Measurements from ENCODE around the gene MEN1. TPM values are rescaled to one million over a fixed set of nuclear protein-coding genes. Genes with fewer than 3 reads are reported as not detected.

The MEN1 gene
- total and polyA plus RNA-seq, 2 of the 13 experiments (the other 11 are each of a cell fraction or from before 2014, with no cell fraction given), result 20.5 to 27.3 TPM

- 0 out of 2 replicates have a peak, but pooled peaks have one; percentile 22 for TF ChIP-seq ZFY (CRISPR knock-in tag; IDR thresholded peaks at IDR 0.05)
- no peak for TF ChIP-seq RARG (CRISPR knock-in tag; IDR thresholded peaks at IDR 0.05; ENCODE audit: low read depth)
- TF ChIP-seq CCAR2 (optimal IDR thresholded peaks at IDR 0.05; ENCODE audit: low read depth, low read length), result peak; percentile 11
- TF ChIP-seq HDAC1 (CRISPR knock-in tag; IDR thresholded peaks at IDR 0.05), result no peak
These were observed 47.5 kb downstream of the MEN1 start (continued) for GRCh38 chr11:64762674-64763525.

- Histone ChIP-seq H3K4me1 (ENCODE audit: insufficient read depth, low read length) (peaks cover 27% of the 10 kb centered on the region), H2AFZ (ENCODE audit: low read length) (no peak overlapping the region), H3K9ac (ENCODE audit: insufficient read depth, low read depth, low read length) (no peak overlapping the region), H3K79me2 (ENCODE audit: insufficient read depth, low read length) (peaks cover 3% of the 10 kb centered on the region), H3K27ac (ENCODE audit: extremely low read length, insufficient read depth, low read length) (no peak overlapping the region), H3K27me3 (ENCODE audit: control insufficient read depth in 1 of 2, insufficient read depth in 2 of 2, low read length in 2 of 2) (peaks cover 0 to 4% of the 10 kb centered on the region in 2 experiments; a peak in 1 of 5 replicates), H3K4me2 (ENCODE audit: low read depth, low read length) (no peak overlapping the region), H3K36me3 (replicated peaks in 1 of 2; ENCODE audit: control insufficient read depth in 1 of 2, insufficient read depth in 2 of 2, low read length in 2 of 2) (peaks cover 22 to 38% of the 10 kb centered on the region in 2 experiments), H3K4me3 (replicated peaks in 1 of 3; ENCODE audit: insufficient read depth in 1 of 3, low read depth in 2 of 3, low read length in 3 of 3) (no peak overlapping the region), H4K20me1 (ENCODE audit: insufficient read depth, low read length) (peaks cover 43% of the 10 kb centered on the region), H3K9me3 (ENCODE audit: low read length) (no peaks in the 10 kb centered on the region)
- in situ Hi-C loops (cut with HindIII; ENCODE audit: extremely low pct_ligation_motif_present, low pct_unique_long_range_greater_than_20kb) (no loop called here), intact Hi-C loops (cut with micrococcal nuclease; ENCODE audit: unreplicated experiment) (no loop called here)
- no peak for ATAC-seq
- no peak for DNase-seq (ENCODE audit: low spot score)
- ChIA-PET POLR2A (interaction anchor here (1.4 to 3.8 kb wide), 2 partner anchors 16 to 59 kb away, joined by 3 to 23 read pairs; partner anchors contain the start of gene SF1), CTCF (ENCODE audit: low intra/inter-chr PET ratio, low total read pairs) (no interaction called here)
- no peak for FAIRE-seq
- TSS peak; percentile 38 for BruUV-seq (replicated peaks)
- WGBS (ENCODE audit: low lambda C conversion rate), result 80% methylated on average over 5 of the region's 5 CpGs
- no peak for TF ChIP-seq RXRB (CRISPR knock-in tag; IDR thresholded peaks at IDR 0.05; ENCODE audit: borderline replicate concordance)
- TF ChIP-seq TBL1XR1 (IDR thresholded peaks at IDR 0.05; ENCODE audit: borderline replicate concordance, low read length, partially characterized antibody), result no peak
- no peak for TF ChIP-seq SIX1 (CRISPR knock-in tag; IDR thresholded peaks at IDR 0.05; ENCODE audit: borderline replicate concordance)
- no peak for TF ChIP-seq ZNF800 (CRISPR knock-in tag; IDR thresholded peaks at IDR 0.05)
- TF ChIP-seq YEATS2 (CRISPR knock-in tag; IDR thresholded peaks at IDR 0.05; ENCODE audit: borderline replicate concordance), result no peak
- no peak for TF ChIP-seq MTF2 (CRISPR knock-in tag; IDR thresholded peaks at IDR 0.05; ENCODE audit: borderline replicate concordance)
- no peak for TF ChIP-seq ZNF557 (CRISPR knock-in tag; IDR thresholded peaks at IDR 0.05)
- no peak for TF ChIP-seq GTF2F1 (IDR thresholded peaks at IDR 0.05; ENCODE audit: low read length)
- no peak for TF ChIP-seq CC2D1A (CRISPR knock-in tag; IDR thresholded peaks at IDR 0.05)
- no peak for TF ChIP-seq ZBTB42 (CRISPR knock-in tag; IDR thresholded peaks at IDR 0.05)
- no peak for TF ChIP-seq MEIS2 (CRISPR knock-in tag; IDR thresholded peaks at IDR 0.05)
- TF ChIP-seq ZKSCAN8 (CRISPR knock-in tag; IDR thresholded peaks at IDR 0.05; ENCODE audit: borderline replicate concordance), result no peak
- no peak for TF ChIP-seq ZNF383 (CRISPR knock-in tag; IDR thresholded peaks at IDR 0.05; ENCODE audit: borderline replicate concordance)
- peak; percentile 30 for TF ChIP-seq AGO1 (IDR thresholded peaks at IDR 0.05; ENCODE audit: low read depth, low read length, poor library complexity, severe bottlenecking)
- 0 out of 2 replicates have a peak, but pooled peaks have one; percentile 37 for TF ChIP-seq CBX5 (CRISPR knock-in tag; IDR thresholded peaks at IDR 0.05; ENCODE audit: borderline replicate concordance)
- peak in 1 of 2 experiments; percentile 52; a peak in 1 of 4 replicates for TF ChIP-seq POLR2A (IDR thresholded peaks at IDR 0.05; ENCODE audit: insufficient read depth in 1 of 2, low read depth in 2 of 2, low read length in 2 of 2)
- TF ChIP-seq POLR2AphosphoS2 (IDR thresholded peaks at IDR 0.05; ENCODE audit: low read depth, low read length), result peak; percentile 87; the same call in 1 of the 2 replicates
- TF ChIP-seq AKAP8 (CRISPR knock-in tag; IDR thresholded peaks at IDR 0.05), result peak; percentile 61; the same call in 1 of the 2 replicates
- no peak for TF ChIP-seq ZNF569 (CRISPR knock-in tag; IDR thresholded peaks at IDR 0.05; ENCODE audit: borderline replicate concordance)
These were observed 48.1 kb downstream of the MEN1 start for GRCh38 chr11:64762277-64762673.

All from HepG2 (cell line).